ENCODE data around the gene PPP3CA. TPM values are rescaled to one million over a fixed set of nuclear protein-coding genes. Genes with fewer than 3 reads are reported as not detected.

PPP3CA gene
- total RNA-seq, 1 experiment from 2014 or later: 33.8 TPM

DNA sequence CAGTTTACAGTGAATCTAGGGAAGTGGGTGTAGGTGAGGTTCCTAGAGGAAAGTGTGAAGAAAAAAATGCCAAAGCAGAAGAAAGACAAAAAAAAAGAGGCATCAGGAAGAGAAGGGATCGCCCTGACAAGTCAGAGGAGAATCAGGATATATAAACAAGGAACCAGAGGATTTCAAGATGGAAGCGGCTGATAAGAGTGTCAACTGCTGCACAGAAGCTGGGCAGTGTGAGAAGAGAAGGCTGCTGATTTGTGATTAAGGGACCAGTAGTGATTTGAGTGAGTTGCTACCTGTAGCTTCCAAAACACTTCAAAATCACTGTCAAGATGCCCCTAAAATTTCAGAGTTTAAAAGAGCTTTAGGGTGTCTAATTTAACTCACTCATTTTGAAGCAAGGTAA is 258.2 kb downstream of the PPP3CA start:
- Mint-ChIP-seq H3K9me3 (ENCODE audit: unreplicated experiment) (no peaks in the 10 kb centered on the region), H3K4me1 (ENCODE audit: low read depth, unreplicated experiment) (no peaks in the 10 kb centered on the region), H3K36me3 (ENCODE audit: insufficient read depth, unreplicated experiment) (no peaks in the 10 kb centered on the region), H3K27ac (ENCODE audit: unreplicated experiment) (no peak overlapping the region), H3K27me3 (ENCODE audit: insufficient read depth, unreplicated experiment) (no peaks in the 10 kb centered on the region), H3K4me3 (ENCODE audit: unreplicated experiment) (no peak overlapping the region)
- BruUV-seq (replicated peaks): no TSS peak
- H3K4me1 ChIP-seq: no peaks in the 10 kb centered on the region
- ChIA-PET CTCF (no interaction called here), POLR2A (no interaction called here)
- no peak overlapping the region for H3K4me3 ChIP-seq (ENCODE audit: low read depth, low read length)
- no peaks in the 10 kb centered on the region for H3K36me3 ChIP-seq (ENCODE audit: control insufficient read depth, insufficient read depth, low read length)
- no peaks in the 10 kb centered on the region for H3K27me3 ChIP-seq (replicated peaks; ENCODE audit: control insufficient read depth, insufficient read depth, low read length)
- intact Hi-C loops (cut with micrococcal nuclease; ENCODE audit: unreplicated experiment): no loop called here
- DNase-seq: no peak
- no peaks in the 10 kb centered on the region for H3K9me3 ChIP-seq
- TF ChIP-seq, protein P1, sequence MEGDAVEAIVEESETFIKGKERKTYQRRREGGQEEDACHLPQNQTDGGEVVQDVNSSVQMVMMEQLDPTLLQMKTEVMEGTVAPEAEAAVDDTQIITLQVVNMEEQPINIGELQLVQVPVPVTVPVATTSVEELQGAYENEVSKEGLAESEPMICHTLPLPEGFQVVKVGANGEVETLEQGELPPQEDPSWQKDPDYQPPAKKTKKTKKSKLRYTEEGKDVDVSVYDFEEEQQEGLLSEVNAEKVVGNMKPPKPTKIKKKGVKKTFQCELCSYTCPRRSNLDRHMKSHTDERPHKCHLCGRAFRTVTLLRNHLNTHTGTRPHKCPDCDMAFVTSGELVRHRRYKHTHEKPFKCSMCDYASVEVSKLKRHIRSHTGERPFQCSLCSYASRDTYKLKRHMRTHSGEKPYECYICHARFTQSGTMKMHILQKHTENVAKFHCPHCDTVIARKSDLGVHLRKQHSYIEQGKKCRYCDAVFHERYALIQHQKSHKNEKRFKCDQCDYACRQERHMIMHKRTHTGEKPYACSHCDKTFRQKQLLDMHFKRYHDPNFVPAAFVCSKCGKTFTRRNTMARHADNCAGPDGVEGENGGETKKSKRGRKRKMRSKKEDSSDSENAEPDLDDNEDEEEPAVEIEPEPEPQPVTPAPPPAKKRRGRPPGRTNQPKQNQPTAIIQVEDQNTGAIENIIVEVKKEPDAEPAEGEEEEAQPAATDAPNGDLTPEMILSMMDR (IDR thresholded peaks at IDR 0.05; ENCODE audit: insufficient read depth in 1 of 2, low read depth in 1 of 2, low read length in 1 of 2, severe bottlenecking in 1 of 2, unreplicated experiment in 1 of 2): no peak

DNA sequence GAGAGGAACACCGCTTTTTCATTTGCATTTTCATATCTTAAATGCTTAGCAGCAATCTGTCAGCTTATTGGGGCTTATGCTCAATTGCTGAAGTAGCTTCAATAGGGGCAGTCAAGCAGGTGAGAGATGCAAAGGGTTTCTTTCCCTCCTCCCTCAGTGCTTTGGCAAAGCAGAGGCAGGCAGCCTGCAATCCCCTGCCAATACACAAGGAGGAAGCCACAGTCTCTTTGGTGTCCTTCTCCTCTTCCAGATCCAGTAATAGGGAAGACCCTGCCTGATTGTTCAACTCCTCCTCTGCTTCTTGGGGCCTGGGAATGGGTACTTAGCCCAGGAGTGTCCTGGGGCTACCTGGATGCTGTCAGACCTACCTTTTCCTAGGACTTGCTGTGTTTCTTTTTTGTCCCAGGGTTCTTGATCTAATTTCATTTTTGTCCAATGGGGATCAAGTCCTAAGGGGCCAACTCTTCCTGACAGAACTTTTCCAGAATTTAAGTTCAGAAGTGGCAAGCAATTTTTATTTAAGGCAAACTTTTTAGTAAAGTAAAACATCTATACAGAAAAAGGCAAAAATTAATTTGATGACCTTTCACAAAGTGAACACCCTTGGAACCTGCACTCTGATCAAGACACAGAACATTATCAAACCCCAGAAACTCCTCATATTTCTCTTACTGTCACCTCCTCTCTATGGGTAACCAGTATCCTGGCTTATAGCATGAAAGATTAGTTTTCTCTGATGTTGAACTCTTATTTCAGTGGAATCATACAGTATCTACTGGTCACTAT is 260.3 kb downstream of the PPP3CA start:
- Histone ChIP-seq H3K36me3 (ENCODE audit: control insufficient read depth, insufficient read depth, low read length) (no peaks in the 10 kb centered on the region), H3K27me3 (replicated peaks; ENCODE audit: control insufficient read depth, insufficient read depth, low read length) (no peaks in the 10 kb centered on the region), H3K9me3 (no peaks in the 10 kb centered on the region), H3K4me1 (no peaks in the 10 kb centered on the region), H3K4me3 (ENCODE audit: low read depth, low read length) (no peak overlapping the region)
- Mint-ChIP-seq H3K27ac (ENCODE audit: unreplicated experiment) (no peak overlapping the region), H3K36me3 (ENCODE audit: insufficient read depth, unreplicated experiment) (no peaks in the 10 kb centered on the region), H3K4me1 (ENCODE audit: low read depth, unreplicated experiment) (no peaks in the 10 kb centered on the region), H3K4me3 (ENCODE audit: unreplicated experiment) (no peak overlapping the region), H3K27me3 (ENCODE audit: insufficient read depth, unreplicated experiment) (no peaks in the 10 kb centered on the region), H3K9me3 (ENCODE audit: unreplicated experiment) (no peaks in the 10 kb centered on the region)
- no TSS peak for BruUV-seq (replicated peaks)
- TF ChIP-seq, protein P1 (IDR thresholded peaks at IDR 0.05; ENCODE audit: insufficient read depth in 1 of 2, low read depth in 1 of 2, low read length in 1 of 2, severe bottlenecking in 1 of 2, unreplicated experiment in 1 of 2): peak in 1 of 2 experiments; percentile 15
- ChIA-PET POLR2A (no interaction called here), CTCF (no interaction called here)
- intact Hi-C loops (cut with micrococcal nuclease; ENCODE audit: unreplicated experiment): no loop called here
- peak in 1 of 2 experiments; percentile 8 for DNase-seq

DNA sequence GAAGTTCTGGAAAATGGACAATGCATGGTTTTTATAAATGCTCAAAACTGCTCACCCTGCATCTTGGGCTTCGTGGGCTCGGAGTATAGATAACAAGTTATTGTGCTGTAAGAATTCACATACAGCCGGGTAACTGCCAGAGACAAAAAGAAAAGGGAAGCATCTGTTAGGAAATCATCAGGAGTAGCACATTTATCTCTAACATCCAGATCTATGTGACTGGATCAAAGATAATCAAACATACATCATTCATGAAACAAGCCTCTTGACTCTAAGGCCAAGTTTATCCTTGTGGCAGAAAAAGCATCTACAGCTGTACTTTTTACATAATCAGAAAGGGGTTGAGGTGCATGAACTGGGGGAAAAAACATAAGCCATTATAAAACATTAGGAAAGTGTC is 264.2 kb downstream of the PPP3CA start:
- H3K9me3 ChIP-seq: no peaks in the 10 kb centered on the region
- no peak overlapping the region for H3K4me3 ChIP-seq (ENCODE audit: low read depth, low read length)
- no peaks in the 10 kb centered on the region for H3K27me3 ChIP-seq (replicated peaks; ENCODE audit: control insufficient read depth, insufficient read depth, low read length)
- no peak overlapping the region for H3K4me3 Mint-ChIP-seq (ENCODE audit: unreplicated experiment)
- BruUV-seq (replicated peaks): no TSS peak
- H3K27me3 Mint-ChIP-seq (ENCODE audit: insufficient read depth, unreplicated experiment): no peaks in the 10 kb centered on the region
- H3K9me3 Mint-ChIP-seq (ENCODE audit: unreplicated experiment): no peaks in the 10 kb centered on the region
- no peak overlapping the region for H3K27ac Mint-ChIP-seq (ENCODE audit: unreplicated experiment)
- TF ChIP-seq, protein P1 (IDR thresholded peaks at IDR 0.05; ENCODE audit: insufficient read depth in 1 of 2, low read depth in 1 of 2, low read length in 1 of 2, severe bottlenecking in 1 of 2, unreplicated experiment in 1 of 2): no peak
- no peaks in the 10 kb centered on the region for H3K4me1 ChIP-seq
- POLR2A ChIA-PET: no interaction called here
- no peaks in the 10 kb centered on the region for H3K36me3 ChIP-seq (ENCODE audit: control insufficient read depth, insufficient read depth, low read length)
- no peaks in the 10 kb centered on the region for H3K4me1 Mint-ChIP-seq (ENCODE audit: low read depth, unreplicated experiment)
- intact Hi-C loops (cut with micrococcal nuclease; ENCODE audit: unreplicated experiment): no loop called here
- CTCF ChIA-PET: no interaction called here
- no peak for DNase-seq
- peaks cover 7% of the 10 kb centered on the region for H3K36me3 Mint-ChIP-seq (ENCODE audit: insufficient read depth, unreplicated experiment)
